Suppressor macrophage treated with lipopolysaccharide for 4 hours (primary cell): ENCODE data around the gene C11orf54.

Source experiments
- DNase-seq: peaks from one replicate; pipeline ENCODE4 v3.0.0-alpha.2; 2020

The C11orf54 gene

GRCh38 chr11:93772123-93772522 lies 30.7 kb downstream of the C11orf54 start:
- DNase-seq = no peak

GRCh38 chr11:93773045-93773477 lies 31.6 kb downstream of the C11orf54 start:
- DNase-seq = no peak

GRCh38 chr11:93773601-93774200 lies 32.2 kb downstream of the C11orf54 start:
- no peak for DNase-seq

DNA sequence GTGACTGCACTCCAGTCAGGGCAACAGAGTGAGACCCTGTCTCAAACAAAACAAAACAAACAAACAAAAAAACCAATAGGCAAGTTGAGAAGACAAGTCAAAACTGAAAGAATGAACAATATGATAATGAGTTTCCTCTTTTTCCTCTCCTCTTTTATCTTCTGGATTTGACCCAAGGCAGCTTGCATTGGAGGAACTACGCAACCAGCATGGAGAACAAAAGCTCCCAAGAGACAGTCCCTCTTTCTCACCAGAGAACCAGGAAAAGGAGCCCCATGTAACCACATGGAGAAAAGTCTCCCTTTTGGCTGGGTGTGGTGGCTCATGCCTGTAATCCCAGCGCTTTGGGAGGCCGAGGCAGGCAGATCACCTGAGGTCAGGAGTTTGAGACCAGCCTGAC lies 33.1 kb downstream of the C11orf54 start:
- peak; percentile 62 for DNase-seq

- peak; percentile 13 for DNase-seq
Measured at GRCh38 chr11:93775289-93775688, 33.8 kb downstream of the C11orf54 start.

GRCh38 chr11:93783362-93783761 lies 41.9 kb downstream of the C11orf54 start:
- DNase-seq = no peak

GRCh38 chr11:93783765-93784144 lies 42.3 kb downstream of the C11orf54 start:
- DNase-seq = no peak

DNA sequence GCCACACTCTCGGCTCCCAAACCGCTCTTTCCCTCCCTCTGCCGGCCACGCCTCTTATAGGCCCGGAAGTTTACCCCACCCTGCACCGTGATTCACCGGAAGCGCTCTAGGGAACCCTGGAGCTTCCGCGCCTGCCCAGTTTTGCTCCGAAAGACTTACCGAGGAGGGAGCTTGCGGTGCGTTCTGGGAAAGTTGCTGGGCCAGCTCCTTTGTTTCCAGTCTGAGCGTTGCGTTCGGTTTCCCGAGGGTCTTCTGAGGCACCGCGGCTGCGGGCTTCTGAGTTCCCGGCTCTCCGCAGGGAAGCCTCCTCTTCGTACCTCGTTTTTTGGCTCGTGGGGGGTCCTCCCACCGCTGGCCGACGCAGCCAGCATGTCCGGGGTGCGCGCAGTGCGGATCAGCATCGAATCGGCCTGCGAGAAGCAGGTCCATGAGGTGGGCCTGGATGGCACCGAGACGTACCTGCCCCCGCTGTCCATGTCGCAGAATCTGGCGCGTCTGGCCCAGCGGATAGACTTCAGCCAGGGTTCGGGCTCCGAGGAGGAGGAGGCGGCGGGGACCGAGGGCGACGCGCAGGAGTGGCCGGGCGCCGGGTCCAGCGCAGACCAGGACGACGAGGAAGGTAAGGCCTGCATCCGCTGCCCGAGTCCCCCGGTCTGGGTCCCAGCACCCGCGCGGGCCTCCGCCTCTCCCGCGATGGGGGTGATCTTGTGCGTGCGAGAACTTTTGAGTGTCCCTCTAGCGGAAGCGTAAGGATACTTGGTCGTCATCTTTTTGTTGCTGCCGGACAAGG lies 42.9 kb downstream of the C11orf54 start, which contains the start of gene MED17:
MED17 (plus strand) TSS at position 138 of the 790 bp plus-strand sequence; CDS start at position 370, 232 bp downstream.
- peak; percentile 95 for DNase-seq

DNA sequence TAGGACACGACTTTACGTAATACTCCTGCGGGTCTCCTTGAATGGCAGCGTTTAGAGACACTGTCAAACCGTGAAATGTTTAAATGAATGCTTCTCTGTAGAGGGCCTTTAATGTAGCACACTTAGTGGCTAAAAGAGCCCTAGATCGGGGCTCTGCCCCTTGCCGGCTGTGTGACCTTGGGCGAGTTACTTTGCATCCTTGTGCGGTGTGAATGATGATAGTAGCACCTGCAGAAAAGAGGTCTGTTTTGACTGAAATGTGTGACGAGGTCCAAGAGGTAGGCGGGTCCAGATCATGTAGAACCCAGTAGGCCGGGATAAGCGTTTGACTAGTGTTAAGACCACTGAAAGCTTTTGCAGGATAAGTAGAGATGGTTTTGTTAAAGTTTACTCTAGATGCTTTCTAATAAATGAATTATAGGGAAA lies 43.5 kb downstream of the C11orf54 start:
- no peak for DNase-seq

DNA sequence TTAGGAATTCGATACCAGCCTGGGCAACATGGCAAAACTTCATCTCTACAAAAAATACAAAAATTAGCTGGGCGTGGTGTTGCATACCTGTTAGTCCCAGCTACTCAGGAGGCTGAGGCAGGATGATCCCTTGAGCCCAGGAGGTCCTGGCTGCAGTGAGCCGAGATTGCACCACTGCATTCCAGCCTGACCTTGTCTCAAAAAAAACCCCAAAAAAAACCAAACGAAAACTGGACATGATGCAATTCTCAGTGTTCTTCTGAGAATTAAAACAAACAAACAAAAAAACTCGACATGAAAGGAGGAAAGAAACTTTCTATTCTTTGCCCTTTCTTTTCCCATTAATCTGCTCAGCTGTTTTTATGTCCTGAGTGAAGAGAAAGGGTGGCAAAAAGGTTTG lies 50.0 kb downstream of the C11orf54 start:
- no peak for DNase-seq

DNA sequence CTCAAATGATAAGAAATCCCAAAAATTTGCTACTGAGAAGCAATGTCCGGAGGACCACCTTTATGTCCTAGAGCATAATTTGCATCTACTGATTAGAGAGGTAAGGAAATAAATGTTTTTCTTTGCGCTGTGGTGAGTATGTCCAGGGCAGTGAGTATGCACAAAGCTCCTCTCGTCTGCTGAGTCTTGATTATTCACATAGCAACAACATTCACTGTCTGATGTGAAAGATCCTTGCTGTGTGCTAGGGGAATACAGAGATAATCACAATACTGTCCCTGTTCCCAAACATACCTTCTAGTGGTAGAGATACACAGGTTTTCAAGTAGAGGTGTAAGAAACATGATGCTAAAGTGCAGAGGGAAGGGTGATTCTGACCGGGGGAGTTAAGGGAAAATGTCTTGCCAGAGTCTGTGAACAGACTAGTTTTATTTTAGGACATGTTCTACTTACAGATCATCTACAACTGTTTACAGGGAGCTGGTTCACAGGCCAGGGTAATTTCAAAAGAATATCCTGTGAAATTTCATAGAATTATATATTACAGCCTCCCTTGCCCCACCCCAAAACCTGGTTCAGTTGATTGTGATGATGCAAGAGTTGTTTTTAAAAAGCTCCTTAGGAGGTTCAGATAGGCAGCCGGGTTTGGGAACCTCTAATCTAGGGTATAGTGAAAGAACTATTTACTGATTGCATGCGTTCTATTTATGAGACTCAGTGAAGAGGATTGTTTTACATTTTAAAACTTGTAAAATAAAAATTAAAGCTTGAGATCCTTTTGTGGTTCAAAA lies 55.2 kb downstream of the C11orf54 start:
- DNase-seq = no peak

DNA sequence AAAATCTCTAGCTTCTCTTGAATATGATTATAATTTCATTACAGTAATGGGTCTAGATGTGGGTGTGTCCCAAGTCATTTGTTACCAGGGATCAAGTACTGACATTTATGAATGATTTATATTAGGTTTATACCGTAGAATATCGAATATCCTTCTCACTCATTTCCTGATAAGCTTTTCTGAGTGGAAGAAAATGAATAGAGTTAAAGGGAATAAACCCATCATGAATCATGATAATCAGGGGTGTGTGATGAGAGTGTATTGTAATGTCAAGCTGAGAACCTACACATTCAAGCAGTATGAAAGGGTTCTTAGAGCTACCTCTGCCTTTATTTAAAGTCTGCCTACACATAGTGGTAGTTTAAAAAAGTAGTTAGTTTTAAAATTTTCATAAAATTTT lies 59.9 kb downstream of the C11orf54 start:
- no peak for DNase-seq

- no peak for DNase-seq
Measured at GRCh38 chr11:93804879-93805278, 63.4 kb downstream of the C11orf54 start.

- no peak for DNase-seq
Measured at GRCh38 chr11:93807980-93808379, 66.5 kb downstream of the C11orf54 start.

DNA sequence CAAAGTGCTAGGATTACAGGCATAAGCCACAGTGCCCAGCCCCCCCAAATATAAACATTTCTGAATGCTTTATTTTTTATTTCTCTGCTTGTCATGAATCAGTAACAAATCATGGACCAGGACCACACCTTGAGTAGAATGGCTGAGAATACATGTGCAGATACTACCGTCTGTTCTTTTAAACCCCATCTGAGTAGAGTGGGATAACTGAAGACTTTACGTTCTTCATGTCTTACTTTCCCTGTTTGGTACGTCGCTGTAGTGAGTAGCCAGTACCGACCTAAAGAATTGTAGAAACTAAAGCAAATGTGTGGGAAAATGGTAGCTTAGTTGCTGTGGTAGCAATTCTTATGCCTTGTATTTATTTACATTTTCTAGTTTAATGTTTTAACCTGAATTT lies 72.5 kb downstream of the C11orf54 start:
- no peak for DNase-seq
